Right lobe of liver (tissue), 4 donors: ENCODE data around the gene GALNT2.

Experiments
- POLR2A ChIP-seq: fragments of 450-650 bp; IDR thresholded peaks from one replicate; pipeline ENCODE4 v1.6.1; 2017; ENCODE audit warnings: antibody characterized with exemption, mild to moderate bottlenecking
- TF ChIP-seq, protein P1 (sequence below), 4 donors: fragments of 200-600 bp in 3 of 4; fragments of 450-650 bp in 1 of 4; IDR thresholded peaks; one replicate each; pipeline versions ENCODE4 v1.5.1 to v1.8.0; 2016 to 2022; ENCODE audit warnings: antibody characterized with exemption in 4 of 4, mild to moderate bottlenecking in 2 of 4
- donor health status: DM: no; HTN: no; CAD: no.
- donor health status: DM: no; HTN: no; CAD: no.
- donor health status: DM: no; HTN: yes; CAD: no.

DNA sequence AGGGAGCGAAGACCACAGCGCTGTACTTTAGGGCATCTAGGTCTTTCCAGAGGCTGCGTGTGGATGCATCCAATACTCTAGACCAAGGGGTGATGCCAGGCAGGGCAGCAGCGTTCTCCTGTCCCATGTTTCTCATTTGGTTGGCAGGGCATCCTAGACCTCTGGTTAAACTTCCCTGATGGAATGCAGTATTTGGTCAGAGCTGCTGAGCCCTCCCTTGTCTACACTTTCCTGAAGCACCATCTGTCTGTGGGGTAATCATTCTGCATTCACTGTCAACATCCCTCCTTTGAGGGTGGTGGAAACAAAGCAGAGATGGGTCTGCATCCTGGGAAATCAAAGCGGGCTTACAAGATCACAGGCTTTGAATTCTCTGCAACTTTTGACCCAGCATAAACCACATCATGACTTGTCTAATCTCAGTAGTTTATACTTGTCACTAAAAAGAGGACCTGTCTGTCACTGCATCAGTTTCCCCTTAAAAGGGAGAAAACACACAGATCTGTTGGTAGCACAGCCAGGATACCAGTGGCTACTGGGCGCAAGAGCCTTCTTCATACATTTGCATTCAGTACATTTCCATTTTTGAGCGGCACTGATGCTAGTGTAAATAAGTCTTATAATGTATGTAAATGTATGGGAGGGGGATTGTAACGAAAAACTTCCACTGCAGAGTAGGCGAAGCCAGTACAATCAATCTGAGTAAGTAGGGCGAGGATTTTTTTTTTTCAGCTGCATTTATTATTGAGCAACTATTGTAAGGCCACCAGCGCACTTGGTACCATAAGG lies 106.3 kb downstream of the GALNT2 start:
- TF ChIP-seq, protein P1, sequence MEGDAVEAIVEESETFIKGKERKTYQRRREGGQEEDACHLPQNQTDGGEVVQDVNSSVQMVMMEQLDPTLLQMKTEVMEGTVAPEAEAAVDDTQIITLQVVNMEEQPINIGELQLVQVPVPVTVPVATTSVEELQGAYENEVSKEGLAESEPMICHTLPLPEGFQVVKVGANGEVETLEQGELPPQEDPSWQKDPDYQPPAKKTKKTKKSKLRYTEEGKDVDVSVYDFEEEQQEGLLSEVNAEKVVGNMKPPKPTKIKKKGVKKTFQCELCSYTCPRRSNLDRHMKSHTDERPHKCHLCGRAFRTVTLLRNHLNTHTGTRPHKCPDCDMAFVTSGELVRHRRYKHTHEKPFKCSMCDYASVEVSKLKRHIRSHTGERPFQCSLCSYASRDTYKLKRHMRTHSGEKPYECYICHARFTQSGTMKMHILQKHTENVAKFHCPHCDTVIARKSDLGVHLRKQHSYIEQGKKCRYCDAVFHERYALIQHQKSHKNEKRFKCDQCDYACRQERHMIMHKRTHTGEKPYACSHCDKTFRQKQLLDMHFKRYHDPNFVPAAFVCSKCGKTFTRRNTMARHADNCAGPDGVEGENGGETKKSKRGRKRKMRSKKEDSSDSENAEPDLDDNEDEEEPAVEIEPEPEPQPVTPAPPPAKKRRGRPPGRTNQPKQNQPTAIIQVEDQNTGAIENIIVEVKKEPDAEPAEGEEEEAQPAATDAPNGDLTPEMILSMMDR (IDR thresholded peaks at IDR 0.05) = no peak
- TF ChIP-seq POLR2A = no peak
